Head of caudate nucleus (tissue), 42 donors: Measurements from ENCODE around the gene SIGMAR1.
A peak's percentile ranks its signal among the peaks of the same experiment; 100 is the strongest.

Experiments
- DNase-seq, 42 donors: peaks; one replicate each; pipeline versions ENCODE4 v3.0.0 to v3.0.0-alpha.2; 2020 to 2021; ENCODE audit warnings: mixed read lengths in 7 of 42
- intact Hi-C: fragments of 100-400 bp; cut with DNase I; formaldehyde crosslinking; loops from one replicate; pipeline ENCODE4 v1.15.0; 2022

SIGMAR1 gene

DNA sequence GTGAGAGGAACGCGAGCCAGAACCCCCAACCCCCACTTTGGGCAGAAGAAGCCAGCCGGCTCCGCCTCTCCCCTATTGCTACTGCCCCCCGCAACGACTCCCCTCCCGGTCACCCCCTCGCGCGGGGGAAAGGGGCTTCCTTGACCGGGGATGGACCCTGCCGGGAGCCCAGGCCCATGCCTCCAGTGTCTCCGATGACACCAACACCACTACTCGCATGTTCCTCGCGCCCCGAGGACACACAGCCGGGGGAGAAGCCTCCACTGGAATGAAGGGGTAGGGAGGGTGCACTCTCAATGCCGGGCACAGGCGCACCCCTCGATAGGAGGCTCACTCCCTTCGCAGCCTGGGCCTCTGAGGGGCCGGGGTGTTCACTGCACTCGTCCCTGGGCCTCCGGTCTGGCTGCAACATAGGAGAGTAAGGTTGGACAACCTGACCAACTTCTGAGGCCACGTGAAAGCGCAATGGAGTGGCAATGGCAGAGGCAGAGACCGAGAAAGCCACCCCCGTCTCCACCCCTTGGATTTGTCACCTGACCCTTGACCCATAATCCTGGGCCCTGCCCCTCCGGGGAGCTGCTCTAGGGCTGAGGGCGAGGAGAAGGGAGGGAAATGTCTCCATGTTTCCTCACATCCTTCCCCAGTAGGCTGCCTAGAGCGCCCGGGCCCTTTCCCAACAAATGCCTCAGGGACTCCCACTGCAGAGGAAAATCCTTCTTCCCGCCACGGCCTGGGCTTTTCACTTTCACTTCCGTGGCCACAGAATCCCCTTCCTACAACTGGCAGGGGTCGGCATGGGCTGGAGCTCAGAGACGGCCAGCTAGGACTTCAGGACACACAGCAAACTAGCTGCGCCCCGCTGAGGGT, 47.0 kb downstream of the SIGMAR1 start:
- intact Hi-C loops = loop anchor here (2.0 to 10.0 kb wide), 3 partner anchors 44 to 186 kb away; no protein-coding TSS in a partner anchor

DNA sequence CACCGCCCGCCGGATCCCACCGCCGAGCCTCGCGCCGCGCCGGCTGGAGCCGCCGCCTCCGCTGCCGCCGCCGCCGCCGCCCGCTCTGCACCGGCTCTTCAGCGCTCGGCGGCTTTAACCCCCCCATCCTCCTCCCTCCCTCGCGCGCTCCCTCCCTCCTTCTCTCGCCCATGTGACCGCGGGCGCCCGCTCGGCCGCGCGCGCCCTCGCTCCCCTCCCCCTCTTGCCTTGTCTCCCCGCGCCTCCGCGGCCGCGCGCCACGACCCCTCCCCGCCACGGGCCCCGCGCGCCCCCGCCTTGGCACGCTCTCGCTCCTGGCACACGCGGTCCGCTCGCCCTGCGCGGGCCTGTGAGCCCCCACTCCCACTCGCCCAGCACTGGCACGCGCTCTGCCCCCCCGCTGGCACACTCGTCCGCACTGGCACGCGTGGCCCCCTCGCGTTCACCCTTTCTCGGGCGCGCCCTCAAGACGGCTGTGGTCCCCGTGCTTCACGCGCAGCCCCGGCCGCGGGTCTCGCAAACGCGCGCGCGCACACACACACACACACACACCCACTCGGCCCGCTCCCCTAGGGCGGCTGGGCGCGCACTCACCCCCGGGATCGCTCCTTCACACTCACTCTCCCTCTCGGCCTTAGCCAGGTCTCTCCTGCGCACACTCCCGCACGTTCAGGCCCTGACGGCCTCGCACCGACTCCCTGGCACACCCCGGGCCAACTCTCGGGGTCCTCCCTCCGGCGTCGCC, 47.8 kb downstream of the SIGMAR1 start, which contains the start of gene CNTFR:
TSS of gene CNTFR (minus strand) at position 89 of the 745 bp plus-strand sequence. CDS start 20,743 bp downstream, outside the sequence.
- DNase-seq = peak in 41 of 42 donors; percentile 40 to 92 (median 78)
- intact Hi-C loops = loop anchor here (2.0 to 10.0 kb wide), 3 partner anchors 43 to 185 kb away; no protein-coding TSS in a partner anchor

More for the DNA sequence above, 47.0 kb downstream of the SIGMAR1 start:
- DNase-seq = peak in 6 of 42 donors; percentile 18 to 52 (median 35)

DNA sequence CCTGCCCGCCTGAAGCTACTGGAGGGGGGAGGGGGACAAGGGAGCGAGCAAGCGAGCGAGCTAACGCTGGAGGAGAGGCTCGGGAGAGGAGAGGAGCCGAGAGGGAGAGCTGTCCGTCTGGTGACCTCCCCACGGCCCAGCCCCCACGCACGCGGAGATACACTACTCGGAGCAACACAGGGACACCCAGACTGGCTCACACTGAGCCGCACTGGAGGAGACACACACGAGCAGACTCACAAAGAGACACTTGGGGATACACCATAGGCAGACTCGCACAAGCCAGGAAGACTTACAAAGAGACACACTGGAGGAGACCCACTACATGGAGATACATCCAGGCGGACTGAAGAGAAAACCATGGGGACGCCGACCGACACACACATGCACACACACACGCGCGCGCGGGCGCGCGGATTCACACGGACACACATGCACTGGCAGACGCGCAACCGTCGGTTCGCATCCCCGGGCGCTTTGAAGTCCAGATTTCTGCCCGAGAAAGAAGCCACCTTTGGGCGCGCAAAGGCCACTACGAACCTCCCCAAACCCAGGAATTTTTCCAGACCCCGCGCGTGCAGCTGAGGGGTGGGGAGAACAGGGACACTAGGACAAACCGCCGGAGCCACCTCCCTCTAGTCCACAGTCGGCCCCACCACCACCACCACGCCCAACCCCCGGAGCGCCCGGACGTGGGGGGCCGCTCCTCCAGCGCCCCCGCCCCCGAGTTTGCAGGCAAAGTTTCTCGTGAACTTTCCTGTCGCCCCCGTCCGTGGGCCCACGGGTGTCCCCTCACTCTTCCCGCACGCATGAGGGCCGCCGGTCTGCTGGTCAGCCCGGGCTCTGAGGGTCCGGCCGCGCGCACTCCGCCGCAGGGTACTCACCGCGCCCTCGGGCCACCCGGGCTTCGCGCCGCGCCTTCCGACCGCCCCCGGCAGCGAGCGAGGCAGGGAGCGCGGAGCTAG, 48.6 kb downstream of the SIGMAR1 start:
- intact Hi-C loops = no loop called here
- DNase-seq = peak in 19 of 42 donors; percentile 18 to 56 (median 42)

DNA sequence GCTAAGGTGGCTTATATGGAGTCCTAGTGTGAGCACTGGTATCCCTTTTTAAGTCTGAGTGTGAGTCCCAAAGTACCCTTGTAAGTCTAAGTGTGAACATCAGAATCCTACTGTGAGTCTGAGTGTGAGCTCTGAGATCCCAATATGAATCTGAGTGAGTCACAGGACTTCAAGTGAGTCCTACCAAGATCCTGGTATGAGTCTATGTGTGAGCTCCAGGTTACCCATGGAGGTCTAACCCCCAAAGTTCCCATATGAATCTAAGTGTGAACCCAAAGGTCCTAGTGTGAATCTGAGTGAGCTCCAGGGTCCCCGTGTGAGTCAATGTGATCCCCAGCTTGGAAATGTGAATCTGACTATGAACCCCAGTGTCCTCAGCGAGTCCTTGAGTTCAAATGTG, 50.3 kb downstream of the SIGMAR1 start:
- no peak for DNase-seq
- intact Hi-C loops = no loop called here

DNA sequence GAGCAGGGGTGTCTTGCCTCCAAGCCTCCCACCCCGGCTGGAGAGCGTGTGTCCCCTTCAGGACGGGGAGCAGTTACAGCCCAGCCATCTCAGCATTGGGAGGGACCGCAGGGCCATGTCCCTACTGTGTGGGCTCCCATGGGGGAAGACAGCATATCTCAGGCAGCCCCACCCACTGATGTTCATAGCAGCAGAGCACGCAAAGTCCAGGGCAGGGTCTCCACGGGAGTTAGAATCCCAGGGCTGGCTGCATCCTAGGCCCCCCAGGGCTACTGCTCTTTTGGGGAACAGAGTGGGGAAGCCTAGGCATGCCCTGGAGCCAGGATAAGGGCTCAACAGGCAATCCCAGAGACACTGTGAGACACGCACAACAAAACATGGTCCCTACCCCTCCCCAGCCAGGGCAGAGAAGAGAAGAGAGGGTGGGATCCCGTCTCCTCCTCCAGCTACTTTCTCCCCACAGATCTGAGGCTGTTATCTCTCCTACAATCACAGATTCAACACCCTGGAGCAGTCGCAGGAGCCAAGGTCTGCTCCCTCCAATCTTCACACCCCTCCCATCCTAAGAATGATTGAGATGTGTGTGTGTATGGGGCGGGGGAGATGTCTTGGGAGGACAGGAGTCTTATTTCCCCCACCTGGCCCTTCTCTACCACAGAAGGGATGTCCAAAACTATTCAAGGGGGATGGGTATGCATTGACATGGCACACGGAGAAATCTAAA, 51.5 kb downstream of the SIGMAR1 start:
- DNase-seq = no peak
- intact Hi-C loops = no loop called here

DNA sequence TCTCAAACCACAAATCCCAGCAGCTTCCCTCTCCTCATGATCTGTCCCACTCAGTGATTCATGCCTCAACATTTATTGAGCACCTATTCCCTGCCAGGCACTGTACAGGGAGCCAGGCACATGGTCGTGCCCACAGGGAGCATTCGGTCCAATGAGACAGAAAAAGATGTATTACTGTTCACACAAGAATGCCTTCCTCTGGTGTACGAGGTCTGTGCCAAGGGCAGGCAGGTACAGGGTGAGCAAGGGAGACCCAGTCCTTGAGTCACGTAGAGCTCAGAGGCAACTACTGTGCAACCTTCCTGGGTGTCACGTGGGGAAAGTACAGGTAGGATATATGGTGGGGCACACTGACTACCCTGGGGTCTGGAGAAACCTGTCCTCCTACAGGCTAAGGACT, 52.6 kb downstream of the SIGMAR1 start:
- DNase-seq = no peak
- intact Hi-C loops = no loop called here
